Suprapubic skin (tissue), 4 donors: Measurements from ENCODE around the gene HS6ST1. TPM values are rescaled to one million over a fixed set of nuclear protein-coding genes. Genes with fewer than 3 reads are reported as not detected.

Experiments
- DNase-seq, 2 donors: peaks; one replicate each; pipeline ENCODE4 v3.0.0-alpha.2; 2019; ENCODE audit warnings: low spot score in 2 of 2
- H3K27ac ChIP-seq: fragments of 200-600 bp; sonication (generic); one replicate; pipeline ENCODE4 v1.5.1; 2019
- H3K27me3 ChIP-seq: fragments of 200-600 bp; sonication (generic); one replicate; pipeline ENCODE4 v1.5.1; 2019
- H3K36me3 ChIP-seq: fragments of 200-600 bp; sonication (generic); one replicate; pipeline ENCODE4 v1.5.1; 2019
- H3K4me1 ChIP-seq: fragments of 200-600 bp; sonication (generic); one replicate; pipeline ENCODE4 v1.5.1; 2019
- H3K4me3 ChIP-seq: fragments of 200-600 bp; sonication (generic); one replicate; pipeline ENCODE4 v1.5.1; 2019; ENCODE audit warnings: mild to moderate bottlenecking
- H3K9me3 ChIP-seq: fragments of 200-600 bp; sonication (generic); one replicate; pipeline ENCODE4 v1.5.1; 2019
- CTCF ChIP-seq, 2 donors: fragments of 200-600 bp in 1 of 2; fragments of 450-650 bp in 1 of 2; sonication (generic) in 1 of 2; IDR thresholded peaks; one replicate each; pipeline ENCODE4 v1.5.1; 2016 to 2019; ENCODE audit warnings: antibody characterized with exemption in 2 of 2, mild to moderate bottlenecking in 1 of 2, moderate library complexity in 1 of 2
- EP300 ChIP-seq: sonication (generic); formaldehyde crosslinking; IDR thresholded peaks from one replicate; pipeline ENCODE4 v1.6.1; 2017; ENCODE audit warnings: antibody characterized with exemption
- POLR2A ChIP-seq, 2 donors: fragments of 450-650 bp; IDR thresholded peaks; one replicate each; pipeline ENCODE4 v1.6.1; 2017; ENCODE audit warnings: antibody characterized with exemption in 2 of 2, mild to moderate bottlenecking in 2 of 2, moderate library complexity in 2 of 2
- POLR2AphosphoS5 ChIP-seq, 3 donors: sonication (generic); formaldehyde crosslinking; IDR thresholded peaks; one replicate each; pipeline ENCODE4 v1.6.1; 2017; ENCODE audit warnings: antibody characterized with exemption in 3 of 3
- WGBS: methylation state at CpG from one replicate; pipeline ENCODE4 v1.1.5; 2018; 5-methylcytosine and 5-hydroxymethylcytosine counted together
- total RNA-seq, 4 donors: library from RNA; depleted of rRNA; stranded (reverse); fragments of >200 nt; gene quantifications; one replicate each; pipeline ENCODE4 v1.1.0, GENCODE V29; 2016

Gene HS6ST1
- total RNA-seq, 4 donors from 2014 or later = 55.7 to 75.0 (median 67.3) TPM

GRCh38 chr2:128317181-128317898 lies 1.3 kb downstream of the HS6ST1 start:
- peak overlapping the region; percentile 70 for H3K4me3 ChIP-seq
- no peaks in the 10 kb centered on the region for H3K27me3 ChIP-seq
- TF ChIP-seq EP300 (no peak), CTCF (IDR thresholded peaks at IDR 0.05) (no peak)
- peak overlapping the region; percentile 16 for H3K27ac ChIP-seq
- no peaks in the 10 kb centered on the region for H3K9me3 ChIP-seq
- WGBS = 2% methylated on average over 9 of the region's 35 CpGs
- peak in 1 of 2 donors; percentile 73 for DNase-seq
- no peaks in the 10 kb centered on the region for H3K36me3 ChIP-seq
- peaks cover 72% of the 10 kb centered on the region for H3K4me1 ChIP-seq

DNA sequence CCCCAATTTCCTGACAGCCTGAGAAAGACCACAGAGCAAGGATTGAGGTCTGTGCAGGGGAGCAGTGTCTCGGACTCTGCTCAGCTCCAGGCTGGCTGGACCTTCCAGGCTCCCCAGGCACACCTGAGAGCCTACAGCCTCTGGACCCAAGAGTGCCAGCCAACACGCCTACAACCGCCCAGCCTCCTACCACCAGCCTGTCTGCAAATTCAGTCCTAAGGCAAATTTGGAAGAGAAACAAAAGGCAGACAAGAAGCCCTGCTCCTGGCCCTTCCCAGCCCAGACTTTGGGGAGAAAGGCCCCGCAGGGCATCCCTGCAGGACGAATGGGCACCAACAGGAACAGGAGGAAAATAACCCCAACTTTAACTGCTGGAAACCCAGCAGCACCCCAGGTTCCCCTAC lies 1.9 kb downstream of the HS6ST1 start:
- TF ChIP-seq POLR2A (IDR thresholded peaks at IDR 0.05) (no peak), POLR2AphosphoS5 (IDR thresholded peaks at IDR 0.05) (no peak), EP300 (no peak), CTCF (IDR thresholded peaks at IDR 0.05) (no peak)

GRCh38 chr2:128315829-128316776 lies 2.6 kb downstream of the HS6ST1 start:
- WGBS = 41% methylated on average over 12 of the region's 20 CpGs
- H3K27ac ChIP-seq = no peak overlapping the region
- no peaks in the 10 kb centered on the region for H3K27me3 ChIP-seq
- peak overlapping the region; percentile 70 for H3K4me3 ChIP-seq
- H3K9me3 ChIP-seq = no peaks in the 10 kb centered on the region
- peak; percentile 63 to 67 for DNase-seq
- peaks cover 75% of the 10 kb centered on the region for H3K4me1 ChIP-seq
- TF ChIP-seq POLR2A (IDR thresholded peaks at IDR 0.05) (no peak), CTCF (IDR thresholded peaks at IDR 0.05) (no peak)
- H3K36me3 ChIP-seq = no peaks in the 10 kb centered on the region

More for the DNA sequence above, 1.9 kb downstream of the HS6ST1 start:
- Histone ChIP-seq H3K4me1 (peaks cover 74% of the 10 kb centered on the region), H3K36me3 (no peaks in the 10 kb centered on the region), H3K27ac (no peak overlapping the region), H3K9me3 (no peaks in the 10 kb centered on the region), H3K27me3 (no peaks in the 10 kb centered on the region), H3K4me3 (peak overlapping the region; percentile 70)
- DNase-seq = peak; percentile 55 to 69
- WGBS = 13% methylated on average over 4 of the region's 5 CpGs

DNA sequence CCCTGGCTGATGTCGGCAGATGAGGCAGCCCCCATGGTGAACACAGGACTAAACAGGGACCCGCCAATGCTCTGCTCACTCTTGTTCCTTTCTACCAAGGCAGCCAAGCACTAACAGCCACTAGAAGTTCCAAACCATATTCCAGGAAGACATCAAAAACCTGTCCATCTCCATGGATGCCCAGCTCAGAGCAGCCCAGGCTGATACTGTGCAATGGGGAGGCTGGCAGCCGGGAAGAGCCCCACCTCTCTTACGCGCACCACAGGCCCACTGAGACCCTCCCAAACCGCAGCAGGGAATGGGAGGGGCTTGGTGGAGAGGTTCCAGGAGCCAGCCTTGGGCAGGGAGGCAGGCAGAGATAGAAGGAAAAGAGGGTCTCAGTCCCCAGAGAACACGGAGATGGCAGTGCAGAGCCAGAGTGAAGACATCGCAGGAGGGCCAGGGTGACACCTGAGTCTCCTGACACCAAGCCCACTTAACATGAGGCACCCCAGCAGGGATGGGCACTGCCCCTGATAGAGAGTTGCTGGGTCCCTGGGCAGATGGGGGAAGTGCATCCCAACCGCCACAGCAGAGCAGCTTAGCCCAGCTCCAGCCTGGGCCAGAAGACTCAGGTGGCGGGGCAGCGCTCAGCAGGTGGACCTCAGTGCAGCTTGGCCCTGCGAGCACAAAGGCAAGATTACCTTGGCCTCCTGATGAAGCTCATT lies 3.4 kb downstream of the HS6ST1 start:
- no peak overlapping the region for H3K27ac ChIP-seq
- H3K4me3 ChIP-seq = peak overlapping the region; percentile 70
- no peaks in the 10 kb centered on the region for H3K9me3 ChIP-seq
- H3K4me1 ChIP-seq = peaks cover 78% of the 10 kb centered on the region
- H3K27me3 ChIP-seq = no peaks in the 10 kb centered on the region
- 60% methylated on average over 5 of the region's 12 CpGs for WGBS
- TF ChIP-seq POLR2A (IDR thresholded peaks at IDR 0.05) = no peak
- no peak for TF ChIP-seq POLR2AphosphoS5 (IDR thresholded peaks at IDR 0.05)
- no peak for TF ChIP-seq CTCF (IDR thresholded peaks at IDR 0.05)
- peak; percentile 51 to 68 for DNase-seq
- no peaks in the 10 kb centered on the region for H3K36me3 ChIP-seq
